Measurements from ENCODE around the gene INPP5J. TPM values are rescaled to one million over a fixed set of nuclear protein-coding genes. Genes with fewer than 3 reads are reported as not detected.
"Not testable (repeated sequence)": the region's sequence is repeated elsewhere in the genome, so short reads cannot be mapped to it uniquely, and the experiment has no call there.

Gene INPP5J
- 0.12 and 0.16 TPM in 2 replicates for total RNA-seq

- H3K27me3 Mint-ChIP-seq, result peaks cover 4% of the 10 kb centered on the region
- ChIA-PET CTCF (no interaction called here), POLR2A (no interaction called here)
- ATAC-seq (ENCODE audit: low read depth) (no peak), DNase-seq (no peak)
- H3K36me3 Mint-ChIP-seq (ENCODE audit: low read depth), result no peaks in the 10 kb centered on the region
- no peaks in the 10 kb centered on the region for H3K9me3 Mint-ChIP-seq
- H3K4me1 Mint-ChIP-seq, result peaks cover 4% of the 10 kb centered on the region
- H3K4me3 Mint-ChIP-seq, result no peak within 1 kb of the TSS
- intact Hi-C loops (cut with micrococcal nuclease), result no loop called here
- no peak within 1 kb of the TSS for H3K27ac Mint-ChIP-seq
- TF ChIP-seq CTCF (IDR thresholded peaks at IDR 0.05), result no peak
Measured at GRCh38 chr22:31122532-31123291, at the start of gene INPP5J. INPP5J (plus strand) TSS chr22:31122966; CDS start chr22:31123015, 49 bp downstream.

- ATAC-seq (ENCODE audit: low read depth); DNase-seq; CTCF ChIA-PET; H3K27me3 Mint-ChIP-seq; H3K4me1 Mint-ChIP-seq; H3K9me3 Mint-ChIP-seq; H3K4me3 Mint-ChIP-seq; H3K27ac Mint-ChIP-seq; intact Hi-C loops (cut with micrococcal nuclease); H3K36me3 Mint-ChIP-seq (ENCODE audit: low read depth); POLR2A ChIA-PET: not testable (repeated sequence)
Measured at GRCh38 chr22:31073125-31073524, 49.6 kb upstream of the INPP5J start.

- DNase-seq; intact Hi-C loops (cut with micrococcal nuclease); CTCF ChIA-PET; H3K9me3 Mint-ChIP-seq; H3K36me3 Mint-ChIP-seq (ENCODE audit: low read depth); H3K4me1 Mint-ChIP-seq; H3K4me3 Mint-ChIP-seq; POLR2A ChIA-PET; ATAC-seq (ENCODE audit: low read depth); H3K27me3 Mint-ChIP-seq; H3K27ac Mint-ChIP-seq: not testable (repeated sequence)
Measured at GRCh38 chr22:31073545-31074145, 49.1 kb upstream of the INPP5J start.

GRCh38 chr22:31075961-31076360 lies 46.8 kb upstream of the INPP5J start:
- Mint-ChIP-seq H3K27me3 (no peaks in the 10 kb centered on the region), H3K36me3 (ENCODE audit: low read depth) (no peaks in the 10 kb centered on the region), H3K9me3 (no peaks in the 10 kb centered on the region), H3K4me1 (peaks cover 4% of the 10 kb centered on the region), H3K27ac (no peak overlapping the region), H3K4me3 (no peak overlapping the region)
- ChIA-PET CTCF (no interaction called here), POLR2A (no interaction called here)
- DNase-seq (no peak), ATAC-seq (ENCODE audit: low read depth) (no peak)
- intact Hi-C loops (cut with micrococcal nuclease), result no loop called here
- no peak for TF ChIP-seq CTCF (IDR thresholded peaks at IDR 0.05)

- CTCF ChIA-PET, result no interaction called here
- Mint-ChIP-seq H3K27me3 (no peaks in the 10 kb centered on the region), H3K36me3 (ENCODE audit: low read depth) (no peaks in the 10 kb centered on the region), H3K4me1 (peaks cover 16% of the 10 kb centered on the region), H3K9me3 (no peaks in the 10 kb centered on the region), H3K4me3 (no peak overlapping the region), H3K27ac (no peak overlapping the region)
- POLR2A ChIA-PET, result no interaction called here
- DNase-seq, result no peak
- TF ChIP-seq CTCF (IDR thresholded peaks at IDR 0.05), result no peak
- intact Hi-C loops (cut with micrococcal nuclease), result no loop called here
- ATAC-seq (ENCODE audit: low read depth), result no peak
Measured at GRCh38 chr22:31077681-31078080, 45.1 kb upstream of the INPP5J start.

- H3K9me3 Mint-ChIP-seq; H3K27me3 Mint-ChIP-seq; H3K27ac Mint-ChIP-seq; H3K4me3 Mint-ChIP-seq; H3K36me3 Mint-ChIP-seq (ENCODE audit: low read depth); intact Hi-C loops (cut with micrococcal nuclease); ATAC-seq (ENCODE audit: low read depth); CTCF ChIA-PET; DNase-seq: not testable (repeated sequence)
- POLR2A ChIA-PET, result interaction anchor here (1.5 kb wide), 1 partner anchor 110 kb away, joined by 3 read pairs; the partner anchor contains the start of genes MORC2 and TUG1
- H3K4me1 Mint-ChIP-seq, result peaks cover 20% of the 10 kb centered on the region
Measured at GRCh38 chr22:31078389-31078788, 44.4 kb upstream of the INPP5J start.

Data from activated B cell treated with CpG ODN at 0.5 μM for 24 hours (primary cell).